GM21423 (cell line): ENCODE measurements around the gene RFX2.
"Not testable (repeated sequence)": the region's sequence is repeated elsewhere in the genome, so short reads cannot be mapped to it uniquely, and the experiment has no call there.

Experiments used
- ATAC-seq: cut with Tn5 transposase; IDR thresholded peaks from one replicate; pipeline ENCODE4 v1.9.1; 2021; ENCODE audit warnings: mild to moderate bottlenecking, moderate library complexity; ENCODE audit not compliant: unreplicated experiment

The RFX2 gene

GRCh38 chr19:5993648-5994358 is 116.5 kb downstream of the RFX2 start:
- ATAC-seq, result no peak

DNA sequence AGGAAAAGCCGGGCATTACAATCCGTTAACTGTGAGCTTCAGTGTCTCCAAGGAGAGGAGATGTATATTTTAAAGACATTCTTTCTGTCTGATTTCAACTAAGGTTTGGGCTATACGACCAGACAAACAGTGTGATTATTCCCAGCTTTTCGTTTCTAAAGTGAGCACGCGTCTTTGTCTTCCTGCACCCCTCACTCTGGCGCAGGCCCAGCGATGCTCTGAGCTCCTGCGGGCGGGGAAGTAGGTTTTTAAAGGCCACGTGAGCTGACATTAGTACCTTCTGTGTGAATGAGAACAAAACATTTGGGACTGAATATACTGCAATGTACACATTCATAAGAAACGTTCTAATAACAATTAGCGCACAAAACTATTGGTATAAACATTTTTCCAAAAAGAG is 117.1 kb downstream of the RFX2 start:
- ATAC-seq, result no peak

- ATAC-seq, result no peak
Measured at GRCh38 chr19:5992756-5993155, 117.5 kb downstream of the RFX2 start.

DNA sequence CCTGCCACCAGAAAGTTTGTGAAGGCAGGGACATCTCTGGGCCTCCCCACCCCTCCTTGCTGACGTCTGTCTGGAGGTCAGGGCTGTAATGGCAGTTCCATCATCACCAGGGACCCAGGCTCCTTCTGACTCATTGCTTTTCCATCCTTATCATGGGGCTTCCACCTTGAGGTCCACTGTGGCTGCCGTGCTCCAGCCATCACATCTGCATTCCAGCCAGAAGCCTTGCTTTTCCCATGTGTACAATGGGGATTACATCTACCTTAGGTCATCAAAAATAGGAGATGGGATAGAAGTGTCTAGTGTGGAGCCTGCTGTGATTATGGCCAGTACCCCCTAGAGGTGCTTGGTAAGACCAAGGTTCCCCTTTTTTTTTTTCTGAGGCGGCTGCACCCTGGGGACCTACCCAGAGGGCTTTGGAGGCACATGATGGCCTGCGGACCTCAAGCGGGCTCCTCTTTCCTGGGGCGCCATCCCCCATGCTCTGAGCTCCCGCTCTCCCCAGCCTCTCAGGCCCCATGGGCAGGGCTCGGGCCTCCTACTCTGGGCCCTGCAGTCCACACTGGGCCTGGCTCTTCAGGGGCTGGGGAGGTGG is 119.0 kb downstream of the RFX2 start:
- no peak for ATAC-seq

DNA sequence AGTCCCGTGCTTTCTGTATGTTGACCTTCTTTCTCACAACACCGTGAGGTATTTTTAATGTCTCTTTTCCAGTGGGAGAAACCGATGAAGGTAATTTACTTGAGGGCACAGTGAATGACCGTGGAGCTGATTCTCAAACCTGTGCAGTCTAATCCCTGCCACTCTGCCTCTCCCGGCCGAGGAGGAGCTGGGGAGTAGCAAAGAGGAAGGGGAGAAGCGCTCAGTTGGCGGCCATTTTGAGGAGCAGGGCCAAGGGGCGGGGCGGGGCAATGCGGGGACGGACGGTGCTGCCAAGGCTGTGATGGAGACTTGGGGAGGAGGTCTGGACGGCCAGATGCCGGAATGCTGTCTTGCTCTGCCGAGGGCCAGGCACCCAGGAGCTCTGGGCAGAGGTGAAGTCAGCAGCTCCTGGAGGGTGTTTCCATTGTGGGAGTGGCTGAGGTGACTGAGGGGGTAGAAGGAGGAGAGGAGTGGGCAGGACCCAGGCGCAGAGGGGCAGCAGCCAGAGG is 120.0 kb downstream of the RFX2 start:
- ATAC-seq, result no peak

DNA sequence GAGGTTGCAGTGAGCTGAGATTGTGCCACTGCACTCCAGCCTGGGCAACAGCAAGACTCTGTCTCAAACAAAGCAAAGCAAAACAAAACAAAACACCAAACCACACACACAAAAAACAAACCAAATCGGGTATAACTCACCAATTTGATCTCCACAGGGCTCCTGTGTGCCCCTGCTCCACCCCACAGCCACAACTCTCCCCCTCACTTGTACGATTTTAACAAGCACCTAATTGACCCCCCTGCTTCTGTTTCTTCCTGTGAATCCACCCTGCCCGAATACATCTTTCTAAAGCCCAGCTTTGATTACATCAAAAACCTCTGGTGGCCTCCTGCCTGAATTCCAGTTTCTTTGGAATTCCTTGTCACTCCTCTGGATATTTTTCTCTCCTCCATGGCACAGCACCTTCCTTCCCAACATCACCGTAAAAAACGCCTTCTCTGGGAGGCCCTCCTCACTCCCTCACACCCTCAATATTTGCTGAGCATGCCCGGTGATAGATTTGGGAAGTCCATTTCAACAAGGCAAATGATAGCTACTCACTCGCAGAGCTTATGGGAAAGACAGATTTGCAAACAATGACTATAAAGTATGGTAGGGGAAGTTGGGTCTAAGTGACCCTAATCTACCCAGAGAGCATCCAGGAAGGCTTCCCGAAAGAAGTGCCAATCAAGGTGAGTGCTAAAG is 120.8 kb downstream of the RFX2 start:
- ATAC-seq, result no peak

DNA sequence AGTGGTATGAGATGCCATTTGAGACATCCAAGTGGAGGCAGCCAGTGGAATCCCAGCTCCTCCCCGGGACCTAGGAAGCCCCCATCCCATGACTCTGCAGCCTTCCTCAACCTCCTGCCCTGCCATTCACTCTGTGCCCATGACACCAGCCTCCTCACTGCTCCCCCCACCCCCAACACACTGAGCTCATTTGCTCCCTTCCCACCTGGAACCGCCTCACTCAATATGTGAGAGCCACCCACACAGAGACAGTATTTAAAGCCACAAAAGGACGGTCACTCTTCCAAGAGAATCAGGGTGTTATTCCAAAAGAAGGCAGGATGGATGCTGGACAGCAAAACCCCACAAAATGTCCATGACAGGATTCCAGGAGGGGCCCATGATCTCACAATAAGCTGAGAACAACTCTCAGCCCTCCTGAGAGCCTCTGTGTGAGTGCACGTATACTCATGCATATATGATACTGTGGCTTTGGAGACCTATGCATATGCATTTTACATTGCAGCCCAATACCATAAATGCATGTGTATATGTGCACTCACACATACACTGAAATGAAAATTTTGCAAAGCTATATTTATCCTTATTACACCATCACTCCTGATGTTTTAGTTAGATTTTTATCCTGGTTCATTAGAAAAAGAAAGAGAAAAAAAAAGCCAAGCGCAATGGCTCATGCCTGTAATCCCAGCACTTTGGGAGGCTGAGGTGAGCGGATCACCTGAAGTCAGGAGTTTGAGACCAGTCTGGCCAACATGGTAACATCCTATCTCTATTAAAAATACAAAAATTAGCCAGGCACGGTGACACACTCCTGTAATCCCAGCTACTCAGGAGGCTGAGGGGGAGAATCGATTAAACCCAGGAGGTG is 121.5 kb downstream of the RFX2 start:
- ATAC-seq, result no peak

DNA sequence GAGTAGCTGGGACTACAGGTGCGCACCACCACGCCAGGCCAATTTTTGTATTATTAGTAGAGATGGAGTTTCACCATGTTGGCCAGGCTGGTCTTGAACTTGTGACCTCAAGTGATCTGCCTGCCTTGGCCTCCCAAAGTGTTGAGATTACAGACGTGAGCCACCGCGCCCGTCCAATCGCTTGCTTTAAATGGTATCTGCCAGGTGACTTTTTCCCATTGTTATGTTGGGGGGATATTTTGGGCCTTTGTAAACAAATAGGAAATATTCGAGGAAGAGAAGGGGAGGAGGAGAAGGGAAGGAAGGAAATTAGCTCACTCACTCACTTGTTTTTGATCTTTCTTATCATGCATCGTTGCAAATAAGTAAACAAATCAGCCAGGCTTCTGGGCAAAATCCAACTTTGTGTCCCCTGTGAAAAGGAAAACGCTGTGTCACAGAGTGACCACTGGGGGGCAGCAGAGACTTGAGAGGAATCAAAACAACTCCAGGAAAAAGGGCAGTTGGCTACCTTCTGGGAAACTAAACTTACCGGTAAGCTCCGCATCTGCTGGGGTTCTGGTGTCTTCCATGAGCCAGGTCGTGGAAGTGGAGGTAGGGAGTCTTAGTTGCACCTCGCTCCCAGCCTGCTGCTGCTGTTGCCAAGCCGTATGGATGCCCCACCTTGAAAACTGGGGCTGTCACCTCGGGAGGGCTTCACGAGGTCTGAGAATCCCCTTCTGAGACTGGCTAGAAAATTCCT is 123.1 kb downstream of the RFX2 start:
- ATAC-seq, result no peak

- not testable (repeated sequence) for ATAC-seq
Measured at GRCh38 chr19:5985837-5986236, 124.5 kb downstream of the RFX2 start.

DNA sequence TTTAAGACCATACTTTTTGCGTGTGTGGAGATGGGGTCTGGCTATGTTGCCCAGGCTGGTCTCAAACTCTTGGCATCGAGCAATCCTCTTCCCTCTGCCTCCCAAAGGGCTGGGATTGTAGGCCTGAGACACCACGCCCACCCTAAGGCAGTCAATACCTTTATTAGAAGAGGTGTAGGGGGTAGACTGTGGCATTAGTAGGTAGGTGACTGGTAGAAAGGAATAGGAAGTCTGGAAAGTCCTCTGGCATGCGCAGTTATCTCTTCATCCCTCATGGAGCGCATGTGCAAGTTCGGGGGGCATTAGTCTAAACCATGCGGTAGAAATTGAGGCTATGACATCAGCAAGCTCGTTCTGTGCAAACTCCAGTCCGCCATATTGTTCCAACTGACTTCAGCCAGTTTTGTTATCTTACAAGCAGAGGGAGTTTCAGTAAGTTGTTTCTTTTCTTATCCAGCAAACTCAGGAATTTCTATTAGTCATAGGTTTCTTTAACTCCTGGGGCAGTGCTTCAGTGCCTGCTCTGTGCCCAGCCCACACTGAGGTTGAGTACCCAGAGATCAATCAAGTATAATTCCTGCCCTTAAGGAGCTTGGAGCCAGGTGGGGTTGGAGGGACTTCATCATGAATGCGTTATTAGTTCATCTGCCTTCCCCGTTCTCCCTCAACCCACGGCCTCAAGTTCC is 125.1 kb downstream of the RFX2 start:
- no peak for ATAC-seq

- ATAC-seq, result no peak
Measured at GRCh38 chr19:5984600-5984999, 125.7 kb downstream of the RFX2 start.

- no peak for ATAC-seq
Measured at GRCh38 chr19:5983367-5983955, 126.8 kb downstream of the RFX2 start.

DNA sequence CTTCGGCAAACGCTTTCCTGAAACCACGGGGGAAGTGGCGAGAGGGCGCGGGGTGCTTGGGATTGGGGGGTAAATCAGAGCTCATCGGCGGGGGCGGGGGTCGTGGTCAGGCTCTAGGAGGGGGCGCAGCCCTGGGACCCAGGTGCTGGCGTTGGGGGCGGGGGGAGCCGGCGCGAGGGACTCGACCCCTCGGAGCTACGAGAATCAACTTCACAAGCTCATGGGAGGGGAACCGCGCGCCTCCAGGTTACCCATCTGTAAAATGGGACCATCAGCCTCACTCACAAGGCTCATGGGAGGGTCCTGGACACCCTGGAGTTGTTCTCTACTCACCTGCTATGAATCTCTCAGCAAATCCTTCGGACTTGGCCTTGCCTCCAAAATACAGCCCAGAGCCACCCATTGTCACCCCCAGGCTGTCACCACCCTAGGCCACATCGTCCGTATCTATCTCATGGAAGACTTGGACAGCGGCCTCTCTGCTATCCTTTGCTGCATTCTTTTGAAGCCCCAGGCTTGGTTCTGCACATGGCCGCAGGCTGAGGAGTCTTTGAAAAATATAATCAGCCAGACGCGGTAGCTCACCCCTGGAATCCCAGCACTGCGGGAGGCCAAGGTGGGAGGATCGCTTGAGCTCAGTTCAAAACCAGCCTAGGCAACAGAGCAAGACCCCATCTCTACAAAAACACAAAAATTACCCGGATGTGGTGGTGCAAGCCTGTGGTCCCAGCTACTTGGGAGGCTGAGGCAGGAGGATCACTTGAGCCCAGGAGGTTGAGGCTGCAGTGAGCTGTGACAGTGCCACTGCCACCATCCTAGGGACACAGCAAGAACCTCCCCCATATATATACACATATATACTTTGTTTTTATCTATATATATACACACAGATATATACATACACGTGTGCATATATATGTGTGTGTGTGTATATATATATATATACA is 131.4 kb downstream of the RFX2 start:
- no peak for ATAC-seq

- ATAC-seq, result peak; percentile 83
Measured at GRCh38 chr19:5977785-5978605, 132.3 kb downstream of the RFX2 start, which contains the start of gene RANBP3. TSS of gene RANBP3 (minus strand) at chr19:5978140. CDS start at chr19:5978082, 58 bp downstream.

DNA sequence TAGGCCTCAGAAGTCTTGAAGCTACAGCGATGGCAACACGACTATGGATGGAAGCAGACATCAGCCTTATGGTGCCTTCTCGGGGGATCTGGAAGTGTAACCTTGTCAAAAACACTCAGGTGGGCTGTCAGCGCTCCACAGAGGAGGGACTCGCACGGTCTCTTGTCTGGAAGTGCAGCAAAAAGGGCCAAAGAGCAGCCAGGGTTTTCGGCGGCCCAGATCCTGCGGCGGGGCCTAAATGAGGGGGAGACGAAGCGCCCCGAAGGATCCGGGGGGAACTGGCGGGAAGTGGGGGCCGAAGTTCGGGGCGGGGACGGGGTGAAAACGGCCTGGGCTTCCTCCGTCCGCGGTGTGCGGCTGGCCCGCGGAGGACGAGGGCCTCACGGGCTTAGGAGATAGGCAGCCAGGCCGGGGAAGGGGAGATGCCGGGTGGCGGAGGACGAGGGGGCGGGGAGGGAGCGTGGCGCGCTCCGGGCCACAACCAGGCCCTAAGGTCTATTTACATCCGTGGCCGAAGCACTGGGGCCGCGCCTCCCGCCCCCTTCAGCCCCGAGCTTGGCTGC is 133.0 kb downstream of the RFX2 start:
- ATAC-seq, result no peak

DNA sequence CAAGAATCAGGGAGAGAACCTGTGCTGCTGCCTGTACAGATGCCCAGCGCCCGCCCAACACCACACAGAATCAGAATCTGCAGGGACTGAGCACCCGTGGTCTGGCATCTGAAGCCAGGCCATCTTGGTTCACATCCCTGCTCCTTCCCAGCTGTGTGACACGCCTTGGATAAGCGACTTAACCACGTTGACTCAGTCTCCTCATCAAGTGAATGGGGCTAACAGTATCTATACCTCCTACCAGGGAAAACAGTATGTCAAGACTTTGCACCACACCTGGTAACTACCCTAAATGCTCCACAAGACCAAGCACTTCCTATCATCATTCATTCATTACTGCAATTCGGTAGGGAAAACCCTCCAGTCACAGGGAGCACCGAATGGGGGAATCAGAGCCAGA is 133.5 kb downstream of the RFX2 start:
- ATAC-seq, result no peak

- no peak for ATAC-seq
Measured at GRCh38 chr19:5975388-5975728, 134.9 kb downstream of the RFX2 start.
